Testis (tissue), 3 donors: ENCODE results near the gene TUBB2A. TPM values are rescaled to one million over a fixed set of nuclear protein-coding genes. Genes with fewer than 3 reads are reported as not detected.
A peak's percentile ranks its signal among the peaks of the same experiment; 100 is the strongest.

ENCODE experiments used
- DNase-seq: peaks from one replicate; pipeline ENCODE4 v3.0.0-alpha.2; 2019
- H3K27ac ChIP-seq, 2 donors: fragments of 200-600 bp; sonication (generic); one replicate each; pipeline ENCODE4 v1.5.1; 2019
- H3K27me3 ChIP-seq: fragments of 200-600 bp; sonication (generic); one replicate; pipeline ENCODE4 v1.5.1; 2019
- H3K36me3 ChIP-seq: fragments of 200-600 bp; sonication (generic); one replicate; pipeline ENCODE4 v1.5.1; 2017; ENCODE audit warnings: low read depth; ENCODE audit errors: missing control alignments
- H3K4me1 ChIP-seq: fragments of 200-600 bp; sonication (generic); one replicate; pipeline ENCODE4 v1.5.1; 2019
- H3K4me3 ChIP-seq, 2 donors: fragments of 200-600 bp; sonication (generic); one replicate each; pipeline ENCODE4 v1.5.1; 2017 to 2019
- H3K9me3 ChIP-seq: fragments of 200-600 bp; sonication (generic); one replicate; pipeline ENCODE4 v1.5.1; 2017
- POLR2A ChIP-seq: fragments of 450-650 bp; IDR thresholded peaks from one replicate; pipeline ENCODE4 v1.6.1; 2017; ENCODE audit warnings: antibody characterized with exemption, mild to moderate bottlenecking, moderate library complexity
- WGBS, 2 donors: methylation state at CpG; one replicate each; pipeline ENCODE4 v1.1.5; 2018; 5-methylcytosine and 5-hydroxymethylcytosine counted together
- intact Hi-C: fragments of 100-400 bp; cut with DNase I; formaldehyde crosslinking; loops from one replicate; pipeline ENCODE4 v1.15.1; 2023; ENCODE audit warnings: low total_unique reads
- polyA plus RNA-seq: library from polyadenylated mRNA; stranded (reverse); fragments of 350-450 nt; fragmentation: Illumina TruSeq; extraction: RNeasy Lipid Tissue Mini Kit (QIAGEN cat#74804); gene quantifications from one replicate; pipeline ENCODE4 v1.2.3, GENCODE V29; 2014; ENCODE audit warnings: low read depth, low replicate concordance; ENCODE audit not compliant: insufficient read depth
- total RNA-seq, 2 donors: library from RNA; depleted of rRNA; stranded (reverse); fragments of >200 nt; gene quantifications; one replicate each; pipeline ENCODE4 v1.2.3, GENCODE V29; 2016
- TF ChIP-seq, protein P1 (sequence below), 3 experiments: fragments of 450-650 bp in 2 of 3; fragments of 200-600 bp in 1 of 3; sonication (generic) in 1 of 3; IDR thresholded peaks; one replicate each; pipeline ENCODE4 v1.5.1; 2016 to 2019; ENCODE audit warnings: antibody characterized with exemption in 3 of 3, mild to moderate bottlenecking in 2 of 3, moderate library complexity in 1 of 3

Gene TUBB2A
- total and polyA plus RNA-seq, 3 donors from 2014 or later: 13.5 to 23.7 (median 17.7) TPM

DNA sequence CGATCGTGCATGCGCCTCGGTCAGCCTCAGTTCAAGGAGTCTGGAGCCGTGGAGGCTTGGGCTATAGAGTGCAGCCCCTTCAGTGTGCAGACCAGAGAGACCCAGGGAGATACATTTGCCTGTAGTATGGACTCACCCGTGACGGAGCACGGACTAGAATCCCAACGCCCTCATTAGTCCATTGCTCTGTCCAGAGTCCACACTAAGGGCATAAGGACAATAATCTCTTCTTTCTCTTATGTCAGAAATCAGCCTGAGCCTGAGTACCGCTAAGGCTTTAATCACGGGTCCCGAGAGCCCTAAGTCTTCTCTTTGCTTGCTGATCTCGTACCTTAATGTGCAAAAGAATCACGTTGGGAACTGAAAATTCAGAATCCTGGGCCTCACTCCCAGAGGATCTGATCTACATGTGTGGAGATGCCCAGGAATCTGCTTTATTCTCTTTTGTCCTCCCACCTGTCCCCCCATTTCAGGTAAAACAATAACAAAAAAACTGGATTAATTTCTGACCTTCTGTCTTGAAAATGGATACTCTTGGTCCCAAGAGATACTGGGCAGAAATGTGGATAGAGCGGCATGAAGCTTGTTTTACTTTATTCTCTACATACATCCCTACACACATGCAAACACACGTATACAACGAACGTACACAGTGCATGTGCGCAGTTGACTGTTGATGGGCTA, 38.2 kb downstream of the TUBB2A start:
- H3K27ac ChIP-seq: peak overlapping the region; percentile 81 to 92
- intact Hi-C loops: no loop called here
- H3K4me3 ChIP-seq: peak overlapping the region; percentile 74 to 95
- H3K27me3 ChIP-seq: no peaks in the 10 kb centered on the region
- no peaks in the 10 kb centered on the region for H3K9me3 ChIP-seq
- TF ChIP-seq, protein P1, sequence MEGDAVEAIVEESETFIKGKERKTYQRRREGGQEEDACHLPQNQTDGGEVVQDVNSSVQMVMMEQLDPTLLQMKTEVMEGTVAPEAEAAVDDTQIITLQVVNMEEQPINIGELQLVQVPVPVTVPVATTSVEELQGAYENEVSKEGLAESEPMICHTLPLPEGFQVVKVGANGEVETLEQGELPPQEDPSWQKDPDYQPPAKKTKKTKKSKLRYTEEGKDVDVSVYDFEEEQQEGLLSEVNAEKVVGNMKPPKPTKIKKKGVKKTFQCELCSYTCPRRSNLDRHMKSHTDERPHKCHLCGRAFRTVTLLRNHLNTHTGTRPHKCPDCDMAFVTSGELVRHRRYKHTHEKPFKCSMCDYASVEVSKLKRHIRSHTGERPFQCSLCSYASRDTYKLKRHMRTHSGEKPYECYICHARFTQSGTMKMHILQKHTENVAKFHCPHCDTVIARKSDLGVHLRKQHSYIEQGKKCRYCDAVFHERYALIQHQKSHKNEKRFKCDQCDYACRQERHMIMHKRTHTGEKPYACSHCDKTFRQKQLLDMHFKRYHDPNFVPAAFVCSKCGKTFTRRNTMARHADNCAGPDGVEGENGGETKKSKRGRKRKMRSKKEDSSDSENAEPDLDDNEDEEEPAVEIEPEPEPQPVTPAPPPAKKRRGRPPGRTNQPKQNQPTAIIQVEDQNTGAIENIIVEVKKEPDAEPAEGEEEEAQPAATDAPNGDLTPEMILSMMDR (IDR thresholded peaks at IDR 0.05): no peak
- TF ChIP-seq POLR2A: no peak
- H3K4me1 ChIP-seq: peaks cover 3% of the 10 kb centered on the region
- peak; percentile 55 for DNase-seq
- H3K36me3 ChIP-seq: no peaks in the 10 kb centered on the region
- 19 to 23% methylated on average over 11 to 19 of the region's 19 CpGs for WGBS, 2 donors

DNA sequence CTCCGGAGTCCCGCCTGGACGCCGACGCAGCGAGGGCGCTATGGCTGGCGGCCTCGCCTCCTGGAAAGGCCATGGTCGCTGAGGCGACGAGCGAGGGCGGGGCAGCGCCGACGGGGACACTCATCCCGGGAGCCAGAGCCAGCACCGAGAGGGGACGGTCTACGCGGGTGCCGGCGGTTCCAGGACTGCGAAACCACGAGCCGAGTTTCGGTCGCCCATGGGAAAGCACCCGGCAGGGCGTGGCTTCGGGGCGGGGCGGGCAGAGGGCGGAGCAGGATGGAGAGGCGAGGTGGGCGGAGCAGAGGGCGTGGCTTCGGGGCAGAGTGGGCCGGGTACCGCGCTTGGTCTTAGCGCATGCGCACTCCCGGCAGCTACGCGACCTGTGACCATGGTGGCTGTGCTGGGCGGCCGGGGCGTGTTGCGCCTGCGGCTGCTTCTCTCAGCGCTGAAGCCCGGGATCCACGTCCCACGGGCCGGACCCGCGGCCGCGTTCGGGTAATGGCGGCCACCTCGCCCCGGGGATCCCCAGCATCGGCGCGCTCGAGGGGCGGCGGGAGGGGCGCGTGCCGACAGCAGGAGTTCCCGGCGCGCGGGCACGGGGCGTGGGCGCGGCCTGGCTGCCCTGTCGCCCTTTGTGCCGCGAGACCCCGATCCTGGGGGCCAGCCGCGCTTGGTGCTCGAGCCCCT, 38.8 kb downstream of the TUBB2A start, which contains the start of gene BPHL:
Gene BPHL, plus strand, starts transcription at position 359 of the 687 bp plus-strand sequence. Its CDS starts 30 bp downstream, at position 389.
- TF ChIP-seq, protein P1 (IDR thresholded peaks at IDR 0.05): no peak
- TF ChIP-seq POLR2A: peak; percentile 44
- no peaks in the 10 kb centered on the region for H3K9me3 ChIP-seq
- peak within 1 kb of the TSS; percentile 74 to 95 for H3K4me3 ChIP-seq
- intact Hi-C loops: no loop called here
- H3K4me1 ChIP-seq: peaks cover 3% of the 10 kb centered on the region
- no peaks in the 10 kb centered on the region for H3K36me3 ChIP-seq
- H3K27ac ChIP-seq: peak within 1 kb of the TSS; percentile 81 to 92
- no peaks in the 10 kb centered on the region for H3K27me3 ChIP-seq
- 0 to 1% methylated on average over 1 to 32 of the region's 89 CpGs for WGBS, 2 donors
- peak; percentile 98 for DNase-seq

GRCh38 chr6:3117912-3118352, 39.4 kb downstream of the TUBB2A start:
- DNase-seq: no peak
- Histone ChIP-seq H3K4me1 (peaks cover 3% of the 10 kb centered on the region), H3K9me3 (no peaks in the 10 kb centered on the region), H3K27me3 (no peaks in the 10 kb centered on the region), H3K27ac (peak overlapping the region; percentile 81 to 92), H3K36me3 (no peaks in the 10 kb centered on the region), H3K4me3 (peak overlapping the region; percentile 74 to 95)
- 11 to 12% methylated on average over 8 of the region's 8 CpGs for WGBS, 2 donors
- TF ChIP-seq, protein P1 (IDR thresholded peaks at IDR 0.05): no peak
- no peak for TF ChIP-seq POLR2A
- intact Hi-C loops: no loop called here

- Histone ChIP-seq H3K36me3 (no peaks in the 10 kb centered on the region), H3K9me3 (no peaks in the 10 kb centered on the region), H3K4me3 (no peak overlapping the region), H3K27me3 (no peaks in the 10 kb centered on the region), H3K4me1 (peaks cover 2% of the 10 kb centered on the region), H3K27ac (peak overlapping the region in 1 of 2 donors; percentile 57)
- TF ChIP-seq, protein P1 (IDR thresholded peaks at IDR 0.05): no peak
- TF ChIP-seq POLR2A: no peak
- DNase-seq: no peak
- 72 to 84% methylated on average over 6 of the region's 6 CpGs for WGBS, 2 donors
- intact Hi-C loops: no loop called here
Observed at GRCh38 chr6:3114377-3114776, 43.0 kb downstream of the TUBB2A start.
